OCI-LY1 (cell line): ENCODE data around the gene NSRP1.
"Not testable (repeated sequence)": the region's sequence is repeated elsewhere in the genome, so short reads cannot be mapped to it uniquely, and the experiment has no call there.

Experiments
- EZH2 ChIP-seq: fragments of 200-600 bp; sonication (generic), shearing (Covaris generic); IDR thresholded peaks from 2 replicates; pipeline ENCODE4 v1.8.0; 2017; ENCODE audit warnings: borderline replicate concordance, mixed run types, mild to moderate bottlenecking, antibody characterized with exemption, low read length, moderate library complexity, mixed read lengths
- TF ChIP-seq, protein P1 (sequence below): fragments of 200-600 bp; sonication (generic), shearing (Covaris generic); IDR thresholded peaks from 2 replicates; pipeline ENCODE4 v1.5.1; 2017; ENCODE audit warnings: mild to moderate bottlenecking, antibody characterized with exemption, low read length, moderate library complexity, mixed read lengths

DNA sequence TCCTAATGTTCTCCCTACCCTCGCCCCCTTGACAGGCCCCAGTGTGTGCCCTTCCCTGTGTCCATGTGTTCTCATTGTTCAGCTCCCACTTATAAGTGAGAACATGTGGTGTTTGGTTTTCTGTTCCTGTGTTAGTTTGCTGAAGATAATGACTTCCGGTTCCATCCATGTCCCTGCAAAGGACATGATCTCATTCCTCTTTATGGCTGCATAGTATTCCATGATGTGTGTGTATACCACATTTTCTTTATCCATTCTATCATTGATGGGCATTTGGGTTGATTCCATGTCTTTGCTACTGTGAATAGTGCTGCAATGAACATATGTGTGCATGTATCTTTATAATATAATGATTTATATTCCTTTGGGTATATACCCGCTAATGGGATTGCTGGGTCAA lies 29.2 kb upstream of the NSRP1 start:
- TF ChIP-seq, protein P1, sequence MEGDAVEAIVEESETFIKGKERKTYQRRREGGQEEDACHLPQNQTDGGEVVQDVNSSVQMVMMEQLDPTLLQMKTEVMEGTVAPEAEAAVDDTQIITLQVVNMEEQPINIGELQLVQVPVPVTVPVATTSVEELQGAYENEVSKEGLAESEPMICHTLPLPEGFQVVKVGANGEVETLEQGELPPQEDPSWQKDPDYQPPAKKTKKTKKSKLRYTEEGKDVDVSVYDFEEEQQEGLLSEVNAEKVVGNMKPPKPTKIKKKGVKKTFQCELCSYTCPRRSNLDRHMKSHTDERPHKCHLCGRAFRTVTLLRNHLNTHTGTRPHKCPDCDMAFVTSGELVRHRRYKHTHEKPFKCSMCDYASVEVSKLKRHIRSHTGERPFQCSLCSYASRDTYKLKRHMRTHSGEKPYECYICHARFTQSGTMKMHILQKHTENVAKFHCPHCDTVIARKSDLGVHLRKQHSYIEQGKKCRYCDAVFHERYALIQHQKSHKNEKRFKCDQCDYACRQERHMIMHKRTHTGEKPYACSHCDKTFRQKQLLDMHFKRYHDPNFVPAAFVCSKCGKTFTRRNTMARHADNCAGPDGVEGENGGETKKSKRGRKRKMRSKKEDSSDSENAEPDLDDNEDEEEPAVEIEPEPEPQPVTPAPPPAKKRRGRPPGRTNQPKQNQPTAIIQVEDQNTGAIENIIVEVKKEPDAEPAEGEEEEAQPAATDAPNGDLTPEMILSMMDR = not testable (repeated sequence)
- not testable (repeated sequence) for TF ChIP-seq EZH2
